ENCODE measurements around the gene PXT1.
"Not testable (repeated sequence)": the region's sequence is repeated elsewhere in the genome, so short reads cannot be mapped to it uniquely, and the experiment has no call there.

The PXT1 gene

DNA sequence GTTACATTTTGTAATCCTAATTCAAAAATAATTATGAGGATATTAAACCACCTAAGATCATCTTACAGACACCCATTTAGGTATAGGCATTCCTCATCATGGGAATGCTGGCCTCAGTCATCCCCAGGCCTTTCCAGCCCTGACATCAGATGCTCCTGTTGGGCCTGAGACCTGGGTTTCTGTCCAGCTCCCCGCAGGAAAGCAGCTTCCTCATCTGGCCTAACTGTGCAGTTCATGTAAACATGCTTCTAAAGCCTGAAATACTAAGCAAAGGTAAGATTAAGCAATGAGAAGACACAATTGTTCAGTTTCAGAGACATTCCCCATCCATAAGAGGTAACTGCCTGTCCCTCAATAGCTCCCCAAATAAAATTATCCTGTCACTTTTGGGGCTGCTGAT, 74.2 kb downstream of the PXT1 start:
- no peak for DNase-seq

DNA sequence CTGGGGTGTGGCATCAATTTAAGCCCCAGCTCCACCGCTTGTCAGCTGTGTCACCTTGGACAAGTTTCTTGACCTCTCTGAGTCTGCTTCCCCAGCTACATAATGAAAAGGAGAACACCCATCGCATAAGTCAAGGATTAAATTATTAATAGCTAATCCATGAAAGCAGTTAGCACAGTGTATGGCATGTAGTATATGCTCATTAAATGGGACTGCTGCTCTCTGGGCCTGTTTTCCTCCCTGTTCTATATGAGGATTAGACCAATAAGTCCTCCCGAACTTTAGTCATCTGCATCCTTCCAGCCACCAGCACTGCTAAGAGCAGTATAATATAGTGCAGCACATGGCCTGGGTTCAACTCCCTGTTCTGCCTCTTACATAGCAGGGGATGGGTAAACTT, 74.9 kb downstream of the PXT1 start:
- no peak for DNase-seq

GRCh38 chr6:36364669-36365479, 77.8 kb downstream of the PXT1 start:
- DNase-seq, result no peak

- DNase-seq, result not testable (repeated sequence)
These were observed 78.5 kb downstream of the PXT1 start for GRCh38 chr6:36364061-36364635.

GRCh38 chr6:36363371-36363752, 79.3 kb downstream of the PXT1 start:
- not testable (repeated sequence) for DNase-seq

DNA sequence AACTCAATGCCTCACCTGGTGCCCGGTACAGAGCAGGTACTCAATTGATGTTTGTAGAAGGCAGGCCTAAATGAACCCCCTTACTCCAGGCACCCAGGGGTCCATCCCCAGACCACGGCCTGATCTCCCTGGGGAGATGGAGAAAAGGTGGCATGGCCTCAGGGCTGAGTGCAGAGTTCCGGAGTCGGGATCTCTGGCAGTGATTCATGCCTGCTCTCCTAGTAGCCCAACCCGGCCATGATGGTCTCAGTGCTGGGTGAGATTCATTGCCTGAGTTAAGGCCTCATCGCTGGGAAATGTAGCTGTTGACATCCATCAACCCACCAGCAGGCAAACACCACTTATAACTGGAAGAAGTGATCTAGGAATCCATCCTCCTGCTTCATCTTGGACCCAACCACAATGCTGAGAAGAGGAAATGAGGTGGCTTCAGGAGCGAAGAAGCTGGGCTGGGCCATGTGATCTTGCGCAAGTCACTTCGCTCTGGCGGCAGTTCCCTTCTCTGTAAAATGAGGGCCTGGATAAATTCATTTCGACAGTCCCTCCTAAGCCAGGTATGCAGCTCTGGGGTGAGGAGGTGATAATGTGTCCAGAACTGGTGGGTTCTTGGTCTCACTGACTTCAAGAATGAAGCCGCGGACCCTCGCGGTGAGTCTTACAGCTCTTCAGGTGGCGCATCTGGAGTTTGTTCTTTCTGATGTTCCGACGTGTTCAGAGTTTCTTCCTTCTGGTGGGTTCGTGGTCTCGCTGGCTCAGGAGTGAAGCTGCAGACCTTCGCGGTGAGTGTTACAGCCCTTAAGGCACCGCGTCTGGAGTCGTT, 79.9 kb downstream of the PXT1 start:
- no peak for DNase-seq

- no peak for DNase-seq
These were observed 81.6 kb downstream of the PXT1 start for GRCh38 chr6:36361071-36361470.

DNA sequence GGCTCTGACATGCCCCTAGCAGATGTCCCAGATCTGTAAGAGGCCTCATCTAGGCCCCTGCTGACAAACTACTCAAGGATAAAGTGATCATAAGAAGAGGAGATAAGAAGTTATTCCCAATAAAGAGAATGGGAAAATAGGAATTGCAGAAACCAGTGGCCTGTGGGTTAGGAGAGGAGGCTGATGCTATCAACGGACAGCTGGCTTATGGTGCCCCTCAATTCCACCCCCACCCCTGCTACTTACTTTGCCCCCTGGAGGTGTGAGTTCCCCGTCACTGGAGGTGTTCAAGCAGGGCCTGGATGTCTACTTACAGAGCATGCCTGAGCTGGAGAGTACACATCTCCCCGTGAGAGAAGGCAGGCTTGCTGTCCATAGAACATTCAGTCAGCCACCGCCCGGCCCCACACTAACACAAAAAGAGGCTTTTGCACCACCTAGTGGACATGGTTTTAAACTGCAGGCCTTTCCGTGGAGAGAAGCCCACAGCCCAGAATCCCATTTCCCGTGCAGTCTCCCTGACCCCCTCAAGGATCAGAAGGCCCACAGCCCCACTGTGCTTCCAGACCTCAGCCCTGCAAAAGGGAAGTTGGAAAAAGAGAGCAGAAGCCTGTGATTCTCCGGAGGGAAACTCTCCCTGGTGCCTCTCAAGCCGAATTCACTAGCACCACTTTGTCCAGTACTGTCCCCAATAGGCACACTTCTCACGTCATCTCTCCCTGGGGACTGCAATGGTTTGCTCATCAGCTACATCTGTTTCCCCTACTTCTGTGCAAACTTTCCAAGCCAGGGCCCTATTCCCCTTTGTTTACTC, 82.2 kb downstream of the PXT1 start:
- peak; percentile 81 for DNase-seq

DNA sequence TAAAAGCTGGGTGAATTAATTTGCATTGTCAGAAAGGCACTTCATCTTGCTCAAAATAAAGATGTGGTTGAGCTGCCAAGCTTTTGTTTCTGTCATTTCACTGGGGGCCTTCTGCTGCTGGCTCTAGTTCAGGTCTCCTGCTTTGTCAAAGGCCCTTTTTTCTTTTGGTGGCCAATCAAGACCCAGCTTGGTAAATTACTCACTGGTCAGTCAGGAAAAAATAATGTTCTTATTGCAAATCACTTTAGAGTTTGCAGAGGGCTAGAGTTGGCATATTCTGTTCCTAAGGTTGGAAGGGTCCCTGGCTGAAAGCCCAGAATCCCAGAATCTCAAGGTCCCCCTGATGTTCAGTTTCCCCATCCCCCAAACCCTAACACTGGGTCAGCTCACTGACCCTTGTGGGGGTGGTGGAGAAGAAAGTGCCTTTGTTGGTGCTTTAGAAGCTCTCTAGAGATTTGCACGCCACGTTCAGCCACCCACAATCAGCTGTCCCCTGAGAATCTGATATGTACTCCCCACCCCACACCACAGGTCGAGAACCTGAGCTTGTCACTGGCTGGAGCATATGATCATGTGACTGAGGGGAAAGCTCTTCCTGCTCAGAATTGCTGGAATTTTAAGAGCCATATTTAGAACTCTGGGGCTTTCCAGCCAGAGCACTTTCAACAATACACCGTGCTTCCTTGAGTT, 84.3 kb downstream of the PXT1 start:
- DNase-seq, result no peak

- DNase-seq, result no peak
These were observed 84.8 kb downstream of the PXT1 start for GRCh38 chr6:36357872-36358225.

- DNase-seq, result peak; percentile 83
These were observed 86.8 kb downstream of the PXT1 start for GRCh38 chr6:36355819-36356218.

DNA sequence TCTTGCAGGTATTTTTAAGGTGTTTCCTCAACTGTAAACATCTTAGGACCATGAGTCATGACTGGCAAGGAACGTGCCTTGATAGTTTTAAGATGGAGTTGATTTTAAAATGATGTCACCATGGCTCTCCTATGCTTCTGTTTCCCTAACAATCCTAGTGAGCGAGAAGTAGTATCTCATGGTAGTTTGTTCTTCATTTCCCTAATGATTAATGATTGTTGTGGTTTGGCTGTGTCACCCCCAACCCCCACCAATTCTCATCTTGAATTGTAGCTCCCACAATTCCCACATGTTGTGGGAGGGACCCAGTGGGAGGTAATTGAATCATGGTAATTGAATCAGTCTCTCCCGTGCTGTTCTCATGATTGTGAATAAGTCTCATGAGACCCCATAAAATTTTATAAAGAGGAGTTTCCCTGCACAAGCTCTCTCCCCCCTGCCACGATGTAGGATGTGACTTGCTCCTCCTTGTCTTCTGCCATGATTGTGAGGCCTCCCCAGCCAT, 89.2 kb downstream of the PXT1 start:
- DNase-seq, result no peak

DNA sequence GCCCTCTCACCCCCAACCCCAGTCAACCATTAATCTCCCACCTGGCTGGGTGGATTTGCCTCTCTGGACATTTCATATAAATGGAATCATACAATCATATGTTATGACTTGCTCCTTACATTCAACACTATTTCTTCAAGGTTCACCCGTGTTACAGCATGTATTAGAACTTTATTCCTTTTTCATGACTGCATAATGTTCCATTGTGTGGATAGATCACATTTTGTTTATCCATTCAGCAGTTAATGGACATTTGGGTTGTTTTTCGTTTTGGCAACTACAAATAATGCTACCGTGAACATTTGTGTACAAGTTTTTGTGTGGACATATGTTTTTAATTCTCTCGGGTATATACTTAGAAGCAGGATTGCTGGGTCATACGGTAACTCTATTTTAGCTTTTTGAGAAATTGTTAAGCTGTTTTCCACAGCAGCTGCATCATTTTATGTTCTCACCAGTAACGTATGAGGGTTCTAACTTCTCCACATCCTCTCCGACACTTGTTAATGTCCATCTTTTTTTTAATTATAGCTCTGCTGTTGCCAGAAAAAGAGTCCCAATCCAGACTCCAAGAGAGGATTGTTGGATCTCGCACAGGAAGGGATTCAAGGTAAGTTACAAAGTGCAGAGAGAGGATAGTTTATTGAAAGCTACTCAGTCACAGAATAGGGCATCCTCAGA, 90.0 kb downstream of the PXT1 start:
- DNase-seq, result no peak

DNA sequence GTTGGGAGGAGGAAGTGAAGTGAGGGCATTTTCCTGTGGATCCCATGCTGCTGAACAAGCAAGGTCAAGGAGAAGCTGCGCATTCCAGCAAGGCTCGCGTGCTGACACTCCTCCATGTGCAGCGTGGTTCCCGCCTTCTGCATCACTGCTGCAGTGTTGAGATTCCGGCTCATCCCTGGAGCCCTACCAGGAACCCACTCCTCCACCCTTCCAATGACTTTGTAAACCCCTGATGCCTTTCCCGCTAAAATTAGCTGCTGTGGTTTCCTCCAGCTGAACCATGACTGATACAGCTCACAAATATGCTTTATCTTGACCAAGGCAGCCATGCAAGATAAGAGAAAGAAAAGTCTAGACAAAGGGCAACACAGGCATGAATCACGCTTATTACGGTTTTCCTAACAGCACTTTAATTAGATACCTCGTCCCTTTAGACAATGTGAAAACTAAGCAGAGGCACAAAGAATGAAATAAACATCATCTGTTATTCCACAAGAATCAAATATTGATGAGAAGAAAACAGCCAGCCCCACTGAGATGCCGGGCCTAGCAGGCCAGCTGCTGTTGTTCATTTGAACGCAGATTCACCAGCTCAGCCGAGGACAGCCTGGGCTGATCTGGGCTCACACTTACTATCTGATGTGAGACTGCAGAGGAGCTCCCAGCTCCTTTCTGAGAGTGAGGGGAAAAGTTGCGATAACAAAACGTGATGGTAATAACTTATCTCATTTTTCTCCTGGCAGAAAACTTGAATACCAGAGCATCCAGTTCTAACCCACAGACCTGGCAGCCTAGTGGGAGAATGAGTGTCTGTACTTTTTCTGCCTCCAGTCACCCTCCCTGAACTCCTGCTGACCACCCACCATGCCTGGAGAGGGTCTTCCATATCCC, 91.7 kb downstream of the PXT1 start:
- no peak for DNase-seq

DNA sequence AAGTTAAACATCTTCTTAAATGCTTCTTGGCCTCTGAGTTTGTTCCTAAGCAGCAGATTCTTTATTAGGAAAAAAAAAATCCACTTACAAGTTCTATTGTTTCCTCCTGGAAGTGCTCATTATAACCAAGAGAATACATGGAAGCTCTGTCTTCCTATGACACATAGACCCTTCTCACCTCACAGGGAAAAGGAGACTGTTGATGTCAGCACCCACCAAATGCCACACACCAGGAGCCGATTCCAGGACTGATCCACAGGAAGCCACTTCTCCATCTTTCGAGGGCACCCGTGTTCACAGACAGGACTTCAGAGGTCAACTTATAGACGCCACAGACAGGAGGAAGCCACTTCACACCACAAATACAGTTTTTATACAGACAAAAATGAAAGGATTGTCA, 92.6 kb downstream of the PXT1 start:
- no peak for DNase-seq

DNA sequence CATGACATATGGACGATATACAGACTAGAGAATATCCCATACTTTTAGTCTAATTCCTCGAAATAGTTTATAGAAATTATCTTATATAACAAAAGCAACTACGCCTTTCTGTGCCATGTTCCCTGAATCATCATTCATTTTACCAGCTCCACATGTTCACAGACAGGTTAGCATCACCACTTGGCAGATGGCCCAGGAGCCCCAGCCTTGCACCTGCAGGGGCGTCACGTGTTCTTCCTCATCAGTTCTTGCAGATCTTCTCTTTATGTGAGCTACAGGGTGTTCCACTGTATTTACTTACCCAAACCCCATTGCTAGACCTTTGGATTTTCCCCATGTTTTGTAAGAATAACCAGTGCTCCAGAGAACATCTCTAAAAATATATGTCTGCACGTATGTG, 93.4 kb downstream of the PXT1 start:
- DNase-seq, result no peak

DNA sequence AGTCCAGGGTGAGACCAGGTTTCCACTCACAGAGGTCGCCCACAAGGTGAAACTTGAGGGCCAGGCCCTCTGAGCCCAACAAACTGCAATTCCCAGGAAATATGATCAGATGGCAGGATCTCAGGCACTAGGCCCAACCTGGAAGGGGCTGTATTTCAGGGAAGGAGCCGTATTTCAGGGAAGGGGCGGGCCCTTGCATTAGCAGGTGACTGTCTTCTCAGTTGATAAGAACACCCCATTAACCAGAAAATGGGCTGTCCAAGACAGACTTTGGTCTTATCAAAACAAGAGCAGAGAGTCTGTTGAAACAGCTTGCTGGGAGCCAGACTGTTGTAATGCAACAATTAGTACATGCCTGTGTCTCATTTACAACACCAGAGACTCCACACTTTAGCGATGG, 95.0 kb downstream of the PXT1 start:
- DNase-seq, result no peak

GRCh38 chr6:36346486-36347273, 96.0 kb downstream of the PXT1 start:
- DNase-seq, result no peak

GRCh38 chr6:36345681-36346466, 96.8 kb downstream of the PXT1 start:
- DNase-seq, result no peak

Measured in NCI-H2227 treated with DMSO at 0.1 percent for 48 hours (cell line).